ENCODE data around the gene BMP7. TPM values are rescaled to one million over a fixed set of nuclear protein-coding genes. Genes with fewer than 3 reads are reported as not detected.

Gene BMP7
- total RNA-seq, 2 experiments from 2014 or later = not detected

GRCh38 chr20:57298457-57298856 is 32.0 kb upstream of the BMP7 start:
- no peaks in the 10 kb centered on the region for H3K9me3 Mint-ChIP-seq
- CTCF ChIA-PET = no interaction called here
- no peaks in the 10 kb centered on the region for H3K36me3 Mint-ChIP-seq
- no peak overlapping the region for H3K27ac Mint-ChIP-seq
- POLR2A ChIA-PET = no interaction called here
- peaks cover 15% of the 10 kb centered on the region for H3K27me3 Mint-ChIP-seq
- H3K4me1 Mint-ChIP-seq (ENCODE audit: low read depth) = no peaks in the 10 kb centered on the region
- H3K4me3 Mint-ChIP-seq = no peak overlapping the region
- intact Hi-C loops (cut with micrococcal nuclease) = no loop called here
- no peak for DNase-seq

GRCh38 chr20:57294550-57294949 is 28.1 kb upstream of the BMP7 start:
- DNase-seq = no peak
- Mint-ChIP-seq H3K4me3 (no peak overlapping the region), H3K9me3 (no peaks in the 10 kb centered on the region), H3K36me3 (no peaks in the 10 kb centered on the region), H3K4me1 (ENCODE audit: low read depth) (no peaks in the 10 kb centered on the region), H3K27me3 (peaks cover 28% of the 10 kb centered on the region), H3K27ac (no peak overlapping the region)
- ChIA-PET CTCF (no interaction called here), POLR2A (no interaction called here)
- intact Hi-C loops (cut with micrococcal nuclease) = no loop called here

- intact Hi-C loops (cut with micrococcal nuclease) = no loop called here
- CTCF ChIA-PET = no interaction called here
- no peaks in the 10 kb centered on the region for H3K36me3 Mint-ChIP-seq
- no peak overlapping the region for H3K27ac Mint-ChIP-seq
- POLR2A ChIA-PET = no interaction called here
- H3K27me3 Mint-ChIP-seq = peaks cover 28% of the 10 kb centered on the region
- no peak for DNase-seq
- no peaks in the 10 kb centered on the region for H3K4me1 Mint-ChIP-seq (ENCODE audit: low read depth)
- no peak overlapping the region for H3K4me3 Mint-ChIP-seq
- H3K9me3 Mint-ChIP-seq = no peaks in the 10 kb centered on the region
These were observed 27.6 kb upstream of the BMP7 start for GRCh38 chr20:57293995-57294394.

- Mint-ChIP-seq H3K27ac (no peak overlapping the region), H3K4me1 (ENCODE audit: low read depth) (no peaks in the 10 kb centered on the region), H3K9me3 (no peaks in the 10 kb centered on the region), H3K36me3 (no peaks in the 10 kb centered on the region), H3K4me3 (no peak overlapping the region), H3K27me3 (peaks cover 41% of the 10 kb centered on the region)
- ChIA-PET POLR2A (no interaction called here), CTCF (no interaction called here)
- DNase-seq = no peak
- intact Hi-C loops (cut with micrococcal nuclease) = no loop called here
These were observed 26.2 kb upstream of the BMP7 start for GRCh38 chr20:57292611-57293010.

GRCh38 chr20:57291694-57292093 is 25.3 kb upstream of the BMP7 start:
- H3K4me3 Mint-ChIP-seq = no peak overlapping the region
- no peaks in the 10 kb centered on the region for H3K9me3 Mint-ChIP-seq
- intact Hi-C loops (cut with micrococcal nuclease) = no loop called here
- H3K27ac Mint-ChIP-seq = no peak overlapping the region
- DNase-seq = no peak
- no peaks in the 10 kb centered on the region for H3K4me1 Mint-ChIP-seq (ENCODE audit: low read depth)
- no peaks in the 10 kb centered on the region for H3K36me3 Mint-ChIP-seq
- ChIA-PET CTCF (no interaction called here), POLR2A (no interaction called here)
- peaks cover 46% of the 10 kb centered on the region for H3K27me3 Mint-ChIP-seq

- H3K9me3 Mint-ChIP-seq = no peaks in the 10 kb centered on the region
- peaks cover 49% of the 10 kb centered on the region for H3K27me3 Mint-ChIP-seq
- CTCF ChIA-PET = no interaction called here
- POLR2A ChIA-PET = no interaction called here
- H3K36me3 Mint-ChIP-seq = no peaks in the 10 kb centered on the region
- no peaks in the 10 kb centered on the region for H3K4me1 Mint-ChIP-seq (ENCODE audit: low read depth)
- no peak for DNase-seq
- intact Hi-C loops (cut with micrococcal nuclease) = no loop called here
- no peak overlapping the region for H3K27ac Mint-ChIP-seq
- no peak overlapping the region for H3K4me3 Mint-ChIP-seq
These were observed 24.6 kb upstream of the BMP7 start for GRCh38 chr20:57291003-57291402.

- Mint-ChIP-seq H3K27me3 (peaks cover 50% of the 10 kb centered on the region), H3K9me3 (no peaks in the 10 kb centered on the region), H3K27ac (no peak overlapping the region), H3K4me3 (no peak overlapping the region), H3K36me3 (no peaks in the 10 kb centered on the region), H3K4me1 (ENCODE audit: low read depth) (no peaks in the 10 kb centered on the region)
- no peak for DNase-seq
- ChIA-PET POLR2A (no interaction called here), CTCF (no interaction called here)
- intact Hi-C loops (cut with micrococcal nuclease) = no loop called here
These were observed 23.7 kb upstream of the BMP7 start for GRCh38 chr20:57290178-57290484.

- ChIA-PET CTCF (no interaction called here), POLR2A (no interaction called here)
- DNase-seq = no peak
- H3K4me3 Mint-ChIP-seq = no peak overlapping the region
- no peaks in the 10 kb centered on the region for H3K36me3 Mint-ChIP-seq
- H3K27ac Mint-ChIP-seq = no peak overlapping the region
- no peaks in the 10 kb centered on the region for H3K4me1 Mint-ChIP-seq (ENCODE audit: low read depth)
- intact Hi-C loops (cut with micrococcal nuclease) = no loop called here
- no peaks in the 10 kb centered on the region for H3K9me3 Mint-ChIP-seq
- peaks cover 47% of the 10 kb centered on the region for H3K27me3 Mint-ChIP-seq
These were observed 23.1 kb upstream of the BMP7 start for GRCh38 chr20:57289391-57290177.

- Mint-ChIP-seq H3K36me3 (no peaks in the 10 kb centered on the region), H3K27ac (no peak overlapping the region), H3K9me3 (no peaks in the 10 kb centered on the region), H3K4me3 (no peak overlapping the region), H3K4me1 (ENCODE audit: low read depth) (no peaks in the 10 kb centered on the region), H3K27me3 (peaks cover 50% of the 10 kb centered on the region)
- no peak for DNase-seq
- ChIA-PET POLR2A (no interaction called here), CTCF (no interaction called here)
- intact Hi-C loops (cut with micrococcal nuclease) = no loop called here
These were observed 22.3 kb upstream of the BMP7 start for GRCh38 chr20:57288651-57289277.

GRCh38 chr20:57287901-57288300 is 21.5 kb upstream of the BMP7 start:
- ChIA-PET CTCF (no interaction called here), POLR2A (no interaction called here)
- intact Hi-C loops (cut with micrococcal nuclease) = no loop called here
- Mint-ChIP-seq H3K4me3 (no peak overlapping the region), H3K27me3 (peaks cover 52% of the 10 kb centered on the region), H3K4me1 (ENCODE audit: low read depth) (no peaks in the 10 kb centered on the region), H3K9me3 (no peaks in the 10 kb centered on the region), H3K36me3 (no peaks in the 10 kb centered on the region), H3K27ac (no peak overlapping the region)
- DNase-seq = no peak

GRCh38 chr20:57287007-57287880 is 20.8 kb upstream of the BMP7 start:
- Mint-ChIP-seq H3K9me3 (no peaks in the 10 kb centered on the region), H3K27me3 (peaks cover 53% of the 10 kb centered on the region), H3K36me3 (no peaks in the 10 kb centered on the region), H3K27ac (no peak overlapping the region), H3K4me1 (ENCODE audit: low read depth) (no peaks in the 10 kb centered on the region), H3K4me3 (no peak overlapping the region)
- ChIA-PET CTCF (no interaction called here), POLR2A (no interaction called here)
- intact Hi-C loops (cut with micrococcal nuclease) = no loop called here
- no peak for DNase-seq

GRCh38 chr20:57283860-57284259 is 17.4 kb upstream of the BMP7 start:
- H3K9me3 Mint-ChIP-seq = no peaks in the 10 kb centered on the region
- H3K27ac Mint-ChIP-seq = no peak overlapping the region
- DNase-seq = no peak
- H3K4me1 Mint-ChIP-seq (ENCODE audit: low read depth) = no peaks in the 10 kb centered on the region
- H3K27me3 Mint-ChIP-seq = peaks cover 46% of the 10 kb centered on the region
- POLR2A ChIA-PET = no interaction called here
- intact Hi-C loops (cut with micrococcal nuclease) = no loop called here
- no peak overlapping the region for H3K4me3 Mint-ChIP-seq
- CTCF ChIA-PET = no interaction called here
- no peaks in the 10 kb centered on the region for H3K36me3 Mint-ChIP-seq
